Lower lobe of right lung (tissue), 2 donors: ENCODE measurements around the gene ADISSP. TPM values are rescaled to one million over a fixed set of nuclear protein-coding genes. Genes with fewer than 3 reads are reported as not detected.
A peak's percentile ranks its signal among the peaks of the same experiment; 100 is the strongest.

Experiments
- ATAC-seq, 2 donors: fragments of 200-7000 bp; cut with Tn5 transposase; one replicate each; pipeline ENCODE4 v1.9.1; 2020 to 2022; ENCODE audit warnings: mild to moderate bottlenecking in 2 of 2, moderate library complexity in 2 of 2
- DNase-seq: peaks from one replicate; pipeline ENCODE4 v3.0.0-alpha.2; 2020
- H3K27ac ChIP-seq: fragments of 200-600 bp; one replicate; pipeline ENCODE4 v1.8.0; 2022
- H3K27me3 ChIP-seq: fragments of 200-600 bp; one replicate; pipeline ENCODE4 v1.8.0; 2022; ENCODE audit warnings: low read depth
- H3K36me3 ChIP-seq: fragments of 200-600 bp; one replicate; pipeline ENCODE4 v1.8.0; 2022; ENCODE audit warnings: mild to moderate bottlenecking
- H3K4me1 ChIP-seq: fragments of 200-600 bp; one replicate; pipeline ENCODE4 v1.8.0; 2022
- H3K4me3 ChIP-seq: fragments of 200-600 bp; one replicate; pipeline ENCODE4 v1.8.0; 2022; ENCODE audit warnings: mild to moderate bottlenecking
- H3K9me3 ChIP-seq: fragments of 200-600 bp; one replicate; pipeline ENCODE4 v1.8.0; 2022
- intact Hi-C: fragments of 100-400 bp; cut with DNase I; formaldehyde crosslinking; loops from one replicate; pipeline ENCODE4 v1.11.0; 2022
- total RNA-seq: library from RNA; stranded (reverse); fragmentation: NEBNext Ultra II Directional; extraction: Animal tissue kit (Norgen Biotek cat#: 25700); gene quantifications from one replicate; pipeline ENCODE4 v1.2.1, GENCODE V29; 2021
- TF ChIP-seq, protein P1 (sequence below): fragments of 200-600 bp; IDR thresholded peaks from one replicate; pipeline ENCODE4 v1.8.0; 2022; ENCODE audit warnings: antibody characterized with exemption, mild to moderate bottlenecking
- donor health status: DM: no; HTN: yes; CAD: no; lungs with severe emphysema.

Gene ADISSP
- total RNA-seq, 1 donor from 2014 or later, result 33.2 TPM

DNA sequence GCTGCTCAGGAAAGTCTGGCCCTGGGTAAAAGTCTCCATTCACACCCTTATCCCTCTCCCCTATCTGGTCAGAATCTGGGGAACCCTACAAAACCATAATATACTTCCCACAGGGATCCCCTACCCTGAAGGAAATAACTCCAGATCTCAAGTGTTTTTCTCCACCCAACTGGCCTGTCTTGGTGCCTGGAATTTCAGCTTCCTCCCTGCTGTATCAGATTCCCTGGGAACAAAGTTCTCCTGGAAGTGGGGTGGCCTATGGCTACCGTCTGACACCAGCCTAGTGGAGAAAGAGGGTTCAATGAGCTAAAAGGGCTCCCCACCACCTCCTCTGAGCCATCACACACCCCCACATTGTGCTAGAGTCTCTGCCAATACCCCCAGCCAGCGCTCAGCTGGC lies 20.1 kb downstream of the ADISSP start:
- ATAC-seq, result no peak
- TF ChIP-seq, protein P1, sequence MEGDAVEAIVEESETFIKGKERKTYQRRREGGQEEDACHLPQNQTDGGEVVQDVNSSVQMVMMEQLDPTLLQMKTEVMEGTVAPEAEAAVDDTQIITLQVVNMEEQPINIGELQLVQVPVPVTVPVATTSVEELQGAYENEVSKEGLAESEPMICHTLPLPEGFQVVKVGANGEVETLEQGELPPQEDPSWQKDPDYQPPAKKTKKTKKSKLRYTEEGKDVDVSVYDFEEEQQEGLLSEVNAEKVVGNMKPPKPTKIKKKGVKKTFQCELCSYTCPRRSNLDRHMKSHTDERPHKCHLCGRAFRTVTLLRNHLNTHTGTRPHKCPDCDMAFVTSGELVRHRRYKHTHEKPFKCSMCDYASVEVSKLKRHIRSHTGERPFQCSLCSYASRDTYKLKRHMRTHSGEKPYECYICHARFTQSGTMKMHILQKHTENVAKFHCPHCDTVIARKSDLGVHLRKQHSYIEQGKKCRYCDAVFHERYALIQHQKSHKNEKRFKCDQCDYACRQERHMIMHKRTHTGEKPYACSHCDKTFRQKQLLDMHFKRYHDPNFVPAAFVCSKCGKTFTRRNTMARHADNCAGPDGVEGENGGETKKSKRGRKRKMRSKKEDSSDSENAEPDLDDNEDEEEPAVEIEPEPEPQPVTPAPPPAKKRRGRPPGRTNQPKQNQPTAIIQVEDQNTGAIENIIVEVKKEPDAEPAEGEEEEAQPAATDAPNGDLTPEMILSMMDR, result no peak
- Histone ChIP-seq H3K4me3 (no peak overlapping the region), H3K9me3 (no peaks in the 10 kb centered on the region), H3K27me3 (peaks cover 5% of the 10 kb centered on the region), H3K27ac (no peak overlapping the region), H3K36me3 (peaks cover 44% of the 10 kb centered on the region), H3K4me1 (peaks cover 28% of the 10 kb centered on the region)
- intact Hi-C loops, result no loop called here
- DNase-seq, result no peak

DNA sequence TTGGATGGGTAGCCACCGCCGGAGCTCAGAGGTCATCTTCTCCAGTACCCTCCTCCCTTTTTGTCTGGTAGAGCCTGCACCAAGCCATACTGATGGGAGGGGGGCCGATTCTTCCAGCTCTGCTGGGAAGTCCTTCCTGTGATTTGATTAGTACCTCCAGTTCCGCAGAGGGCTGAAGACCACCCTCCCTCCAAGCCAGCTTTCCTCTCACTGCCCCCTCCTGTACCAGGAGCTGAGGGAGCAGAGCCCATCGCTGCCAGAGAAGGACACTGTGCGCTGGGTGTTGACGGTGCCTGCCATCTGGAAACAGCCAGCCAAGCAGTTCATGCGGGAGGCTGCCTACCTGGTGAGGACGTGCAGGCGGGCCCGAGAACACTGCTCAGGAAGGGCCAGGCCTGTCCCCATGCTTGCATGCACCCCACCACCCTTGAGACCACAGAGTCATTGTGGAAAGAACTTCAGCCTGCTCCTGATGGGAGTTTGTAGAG lies 21.8 kb downstream of the ADISSP start:
- Histone ChIP-seq H3K27ac (no peak overlapping the region), H3K27me3 (peaks cover 5% of the 10 kb centered on the region), H3K4me3 (peak overlapping the region; percentile 17), H3K4me1 (peaks cover 19% of the 10 kb centered on the region), H3K9me3 (no peaks in the 10 kb centered on the region), H3K36me3 (peaks cover 40% of the 10 kb centered on the region)
- intact Hi-C loops, result no loop called here
- DNase-seq (no peak), ATAC-seq (no peak)
- TF ChIP-seq, protein P1, result no peak

DNA sequence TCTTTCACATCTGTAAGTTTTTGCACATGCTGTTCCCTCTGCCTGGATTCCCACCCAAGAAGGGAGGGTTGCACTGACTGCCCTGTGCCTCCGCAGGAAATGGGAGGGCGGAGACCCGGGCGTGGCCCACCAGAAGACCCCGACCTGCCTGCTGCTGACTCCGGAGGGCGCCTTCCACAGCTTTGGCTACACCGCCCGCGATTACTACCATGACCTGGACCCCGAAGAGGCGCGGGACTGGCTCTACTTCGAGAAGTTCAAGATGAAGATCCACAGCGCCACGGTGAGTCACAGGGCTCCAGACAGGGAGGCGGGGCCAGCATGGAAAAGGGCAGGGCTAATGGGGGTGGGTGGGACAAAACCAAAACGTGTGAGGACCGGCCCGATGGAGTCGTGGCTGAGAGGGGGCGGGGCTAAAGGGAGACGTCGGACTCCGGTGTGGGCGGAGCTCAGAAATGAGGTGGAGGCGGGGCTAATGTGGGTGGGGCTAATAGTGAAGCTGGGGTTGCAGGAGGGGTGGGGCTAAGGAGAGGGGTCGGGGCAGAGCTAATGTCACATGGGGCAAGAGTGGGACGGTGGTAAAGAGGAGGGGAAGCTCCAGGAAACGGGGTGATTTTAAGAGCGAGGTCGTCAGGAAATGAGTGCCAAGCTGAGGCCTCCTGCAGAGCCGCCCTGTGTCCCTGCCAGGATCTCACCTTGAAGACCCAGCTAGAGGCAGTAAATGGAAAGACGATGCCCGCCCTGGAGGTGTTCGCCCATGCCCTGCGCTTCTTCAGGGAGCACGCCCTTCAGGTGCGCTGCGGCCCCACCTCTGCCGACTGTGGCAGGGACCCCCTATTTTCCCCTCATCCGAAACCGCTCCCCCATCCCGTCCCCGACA lies 22.5 kb downstream of the ADISSP start:
- Histone ChIP-seq H3K27me3 (peaks cover 1% of the 10 kb centered on the region), H3K9me3 (no peaks in the 10 kb centered on the region), H3K4me1 (peaks cover 26% of the 10 kb centered on the region), H3K27ac (no peak overlapping the region), H3K4me3 (peak overlapping the region; percentile 29), H3K36me3 (peaks cover 40% of the 10 kb centered on the region)
- peak; percentile 86 to 89 for ATAC-seq
- peak; percentile 92 for DNase-seq
- intact Hi-C loops, result no loop called here
- TF ChIP-seq, protein P1, result no peak

DNA sequence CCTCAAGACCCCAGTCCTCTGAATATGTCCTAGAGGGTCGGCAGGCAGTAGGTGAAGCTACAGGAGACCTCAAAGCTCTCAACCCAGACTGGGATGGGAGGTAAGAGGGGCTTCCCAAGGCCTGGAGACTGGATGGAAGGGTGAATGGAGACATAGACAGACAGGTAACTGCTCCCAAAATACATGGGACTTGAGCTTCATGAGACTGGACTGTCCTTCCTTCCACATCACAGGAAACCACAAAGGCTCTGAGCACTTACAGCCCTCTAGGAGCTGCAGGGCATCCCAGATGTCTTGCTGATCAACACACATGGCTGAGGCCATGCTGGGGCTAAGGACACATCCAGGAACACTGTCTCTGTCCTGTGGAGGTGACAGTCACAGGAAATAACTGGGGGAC lies 23.5 kb downstream of the ADISSP start:
- no peaks in the 10 kb centered on the region for H3K27me3 ChIP-seq
- TF ChIP-seq, protein P1, result no peak
- H3K4me1 ChIP-seq, result peaks cover 36% of the 10 kb centered on the region
- H3K36me3 ChIP-seq, result peaks cover 33% of the 10 kb centered on the region
- peak overlapping the region; percentile 0 for H3K27ac ChIP-seq
- DNase-seq (no peak), ATAC-seq (no peak)
- no peaks in the 10 kb centered on the region for H3K9me3 ChIP-seq
- intact Hi-C loops, result no loop called here
- no peak overlapping the region for H3K4me3 ChIP-seq

DNA sequence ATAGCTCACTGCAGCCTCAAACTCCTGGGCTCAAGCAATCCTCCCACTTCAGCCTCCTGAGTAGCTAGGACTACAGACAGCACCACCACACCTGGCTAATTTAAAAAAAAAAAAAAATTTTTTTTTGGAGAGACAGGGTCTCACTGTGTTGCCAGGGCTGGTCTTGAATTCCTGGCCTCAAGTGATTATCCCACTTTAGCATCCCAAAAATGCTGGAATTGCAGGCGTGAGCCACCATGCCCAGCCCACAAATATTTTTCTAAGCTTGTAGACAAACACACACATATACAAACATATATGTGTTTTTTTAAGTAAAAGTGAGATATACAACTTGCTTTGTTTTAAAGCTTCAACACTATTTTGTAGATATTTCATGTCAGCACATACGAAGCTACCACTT lies 24.3 kb downstream of the ADISSP start:
- TF ChIP-seq, protein P1, result no peak
- H3K27ac ChIP-seq, result no peak overlapping the region

More for the DNA sequence above, 24.3 kb downstream of the ADISSP start:
- Histone ChIP-seq H3K36me3 (peaks cover 30% of the 10 kb centered on the region), H3K27me3 (no peaks in the 10 kb centered on the region), H3K9me3 (no peaks in the 10 kb centered on the region), H3K4me1 (peaks cover 38% of the 10 kb centered on the region), H3K4me3 (no peak overlapping the region)
- ATAC-seq (no peak), DNase-seq (no peak)
- intact Hi-C loops, result no loop called here
